GM19025 (cell line): ENCODE measurements around the gene SDK1.
"Not testable (repeated sequence)": the region's sequence is repeated elsewhere in the genome, so short reads cannot be mapped to it uniquely, and the experiment has no call there.

Experiments used
- ATAC-seq: cut with Tn5 transposase; IDR thresholded peaks from one replicate; pipeline ENCODE4 v1.9.1; 2021; ENCODE audit warnings: mild to moderate bottlenecking, low read depth, moderate library complexity; ENCODE audit not compliant: unreplicated experiment

Gene SDK1

DNA sequence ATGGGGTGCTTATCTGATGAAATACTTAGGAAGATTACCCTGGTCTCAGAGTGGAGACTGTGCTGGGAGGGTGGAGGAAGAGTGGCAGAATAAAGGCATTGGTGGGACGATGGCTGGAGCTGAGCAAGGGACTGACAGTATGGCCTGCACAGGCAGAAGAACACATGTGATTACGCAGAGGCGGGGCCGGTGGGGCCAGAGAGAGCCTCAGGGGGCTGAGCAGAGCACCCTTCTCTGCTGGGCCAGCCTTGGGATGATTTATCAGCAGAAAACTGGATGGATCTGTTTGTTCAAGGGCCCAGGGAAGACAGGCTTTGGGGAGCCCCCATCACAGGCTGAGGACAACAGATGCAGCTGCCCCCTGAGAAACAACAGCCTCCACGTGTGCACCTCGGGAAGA lies 272.1 kb downstream of the SDK1 start:
- ATAC-seq: no peak

DNA sequence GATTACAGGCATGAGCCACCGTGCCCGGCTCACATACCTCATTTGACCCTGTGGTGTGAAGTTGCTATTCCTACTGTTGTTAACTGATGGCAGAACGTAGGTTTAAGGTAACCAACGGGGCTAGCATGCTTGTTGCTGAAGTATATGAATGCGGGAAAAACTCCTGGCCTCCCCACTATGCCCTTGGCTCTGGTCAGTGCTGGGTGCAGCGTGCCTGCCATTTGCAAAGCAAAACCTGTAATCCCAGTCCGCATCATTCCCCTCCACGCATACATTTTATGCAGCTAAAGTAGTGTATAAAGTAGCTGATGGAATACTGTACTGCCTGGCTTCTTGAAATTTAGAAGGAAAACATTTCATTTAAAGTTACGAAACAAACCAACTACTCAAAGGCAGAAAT lies 273.3 kb downstream of the SDK1 start:
- no peak for ATAC-seq

- ATAC-seq: no peak
These were observed 274.9 kb downstream of the SDK1 start for GRCh38 chr7:3575753-3576531.

DNA sequence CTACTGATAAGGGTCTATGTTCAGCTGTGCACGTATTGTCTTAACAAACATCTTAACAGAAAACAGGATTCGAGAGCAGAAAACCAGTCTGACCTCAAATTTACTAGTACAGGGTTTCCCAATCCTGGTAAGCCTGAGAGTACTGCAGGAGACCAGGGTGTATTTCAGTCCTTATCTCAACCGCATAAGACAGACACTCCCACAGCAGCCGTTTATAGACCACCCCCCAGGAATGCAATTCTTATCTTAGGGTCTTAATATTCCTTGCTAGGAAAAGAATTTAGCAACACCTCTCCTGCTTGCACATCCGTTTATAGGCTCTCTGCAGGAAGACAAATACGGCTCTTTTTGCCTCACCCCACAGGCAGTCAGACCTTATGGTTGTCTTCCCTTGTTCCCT lies 277.3 kb downstream of the SDK1 start:
- ATAC-seq: no peak

GRCh38 chr7:3579638-3580219 lies 278.7 kb downstream of the SDK1 start:
- no peak for ATAC-seq

GRCh38 chr7:3582145-3582544 lies 281.1 kb downstream of the SDK1 start:
- ATAC-seq: not testable (repeated sequence)

- no peak for ATAC-seq
These were observed 284.8 kb downstream of the SDK1 start for GRCh38 chr7:3585826-3586225.

DNA sequence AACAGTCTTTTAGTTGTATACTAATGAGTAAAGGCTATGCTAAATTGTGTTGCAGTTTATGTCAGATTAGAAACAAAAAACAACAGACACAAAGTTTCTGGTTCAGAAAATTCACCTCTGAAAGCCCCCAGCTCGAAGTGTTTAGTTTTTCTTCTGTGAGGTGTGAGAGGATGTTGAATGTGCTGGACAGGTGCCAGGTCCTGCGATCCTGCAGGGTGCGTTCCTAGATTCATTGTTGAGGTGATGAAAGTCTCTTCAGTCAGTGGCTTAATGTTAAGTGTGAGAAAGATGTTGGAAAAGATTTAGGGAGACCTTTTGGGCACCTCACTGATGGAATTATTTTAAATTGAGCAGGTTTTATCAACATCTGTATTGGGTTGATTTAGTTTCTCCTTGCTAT lies 287.3 kb downstream of the SDK1 start:
- no peak for ATAC-seq

- no peak for ATAC-seq
These were observed 288.7 kb downstream of the SDK1 start for GRCh38 chr7:3589752-3590151.

DNA sequence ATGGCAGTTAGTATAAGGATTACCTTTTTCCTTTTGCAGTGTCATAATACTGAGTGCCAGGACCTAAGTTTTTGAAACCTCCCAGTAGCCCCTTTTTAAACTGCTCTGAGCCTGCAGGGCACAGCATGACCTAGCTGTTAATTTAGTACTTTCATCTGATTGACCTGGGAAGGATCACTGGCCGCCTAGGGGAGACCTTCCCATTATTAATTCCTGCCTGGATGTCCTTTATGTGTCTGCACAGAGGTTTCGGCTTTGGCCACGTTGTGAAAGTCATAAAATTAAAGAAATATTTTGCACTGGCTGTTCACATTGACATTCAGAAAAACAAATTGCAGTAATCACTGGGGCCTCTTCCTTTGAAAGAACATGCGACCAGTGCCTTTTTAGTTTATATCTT lies 290.2 kb downstream of the SDK1 start:
- ATAC-seq: no peak

- ATAC-seq: no peak
These were observed 290.9 kb downstream of the SDK1 start for GRCh38 chr7:3591944-3592343.

GRCh38 chr7:3592401-3593134 lies 291.5 kb downstream of the SDK1 start:
- ATAC-seq: no peak

- no peak for ATAC-seq
These were observed 293.8 kb downstream of the SDK1 start for GRCh38 chr7:3594901-3595300.

DNA sequence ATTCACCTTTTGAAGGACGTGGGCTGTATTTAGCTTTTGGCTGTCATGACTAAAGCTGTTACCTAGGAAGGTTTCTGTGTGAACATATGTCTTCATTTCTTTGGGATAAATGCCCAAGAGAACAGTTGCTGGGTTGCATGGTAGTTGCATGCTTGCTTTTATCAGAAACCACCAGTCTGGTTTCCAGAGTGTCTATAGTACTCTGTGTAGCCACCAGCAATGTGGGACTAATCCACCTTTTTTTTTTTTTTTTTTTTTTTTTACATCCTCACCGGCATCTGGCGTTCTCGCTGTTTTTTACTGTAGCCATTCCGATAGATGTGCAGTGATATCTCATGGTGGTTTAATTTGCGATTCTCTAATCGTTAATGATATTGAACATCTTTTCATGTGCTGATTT lies 297.8 kb downstream of the SDK1 start:
- no peak for ATAC-seq

DNA sequence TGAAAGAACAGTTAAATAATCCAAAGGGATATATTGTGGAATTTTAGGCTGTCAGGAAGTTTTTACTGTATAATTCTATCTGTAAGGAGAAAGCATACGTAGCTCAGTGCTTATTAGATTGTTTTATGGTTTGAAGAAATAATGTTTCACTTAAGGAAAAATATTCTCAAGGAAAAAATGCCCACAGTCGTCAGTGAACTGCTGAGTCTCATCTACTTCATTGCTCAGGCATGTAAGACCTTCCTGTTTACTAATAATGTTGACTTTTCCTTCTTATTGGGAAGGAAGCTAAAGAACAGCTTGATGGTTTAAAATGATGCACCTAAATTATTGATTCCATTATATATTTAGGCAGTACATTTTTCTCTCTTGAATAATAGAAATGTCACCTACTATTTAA lies 304.2 kb downstream of the SDK1 start:
- no peak for ATAC-seq

GRCh38 chr7:3606436-3606835 lies 305.4 kb downstream of the SDK1 start:
- ATAC-seq: no peak

GRCh38 chr7:3607847-3608246 lies 306.8 kb downstream of the SDK1 start:
- no peak for ATAC-seq

- no peak for ATAC-seq
These were observed 315.3 kb downstream of the SDK1 start for GRCh38 chr7:3616306-3616705.

GRCh38 chr7:3630081-3630480 lies 329.0 kb downstream of the SDK1 start:
- ATAC-seq: no peak

GRCh38 chr7:3634396-3634795 lies 333.3 kb downstream of the SDK1 start:
- ATAC-seq: no peak

GRCh38 chr7:3636131-3636860 lies 335.2 kb downstream of the SDK1 start:
- ATAC-seq: no peak
